ENCODE data around the gene PTER.

- TF ChIP-seq CTCF (IDR thresholded peaks at IDR 0.05) = no peak
- no peak for TF ChIP-seq EZH2 (IDR thresholded peaks at IDR 0.05)
- TF ChIP-seq EZH2phosphoT487 (IDR thresholded peaks at IDR 0.05) = no peak
Observed at GRCh38 chr10:16439295-16439694, 2.5 kb downstream of the PTER start.

All from neural progenitor cell (in vitro differentiated cells).